Endothelial cell of coronary artery (primary cell): Measurements from ENCODE around the gene UBXN10. TPM values are rescaled to one million over a fixed set of nuclear protein-coding genes. Genes with fewer than 3 reads are reported as not detected.

Experiments used
- total RNA-seq: library from RNA; depleted of rRNA; stranded (reverse); fragments of >200 nt; gene quantifications from 2 replicates; pipeline ENCODE4 v1.2.3, GENCODE V29; 2014

UBXN10 gene
- under 0.01 TPM in 1 of 2 replicates, not detected in the other for total RNA-seq

GRCh38 chr1:20185834-20186782 is at the start of gene UBXN10, which contains the start of gene PLA2G2C:
Gene UBXN10 (plus strand): TSS chr1:20186096. CDS start chr1:20190562, 4,466 bp downstream.
Gene PLA2G2C (minus strand): TSS chr1:20186518. CDS start chr1:20177363, 9,155 bp downstream.

GRCh38 chr1:20138961-20139550 is 46.8 kb upstream of the UBXN10 start, which contains the start of gene PLA2G2F:
Gene PLA2G2F (plus strand): TSS chr1:20139323. CDS start chr1:20139428, 105 bp downstream.

Other genes with a start within 250 kb of the UBXN10 start
- not detected in 2 replicates for gene PLA2G2A, start 206.5 kb upstream of the UBXN10 start, total RNA-seq
- gene PLA2G5, start 115.9 kb upstream of the UBXN10 start, total RNA-seq: 0.63 and 1.4 TPM in 2 replicates
- not detected in 2 replicates for gene PLA2G2D, start 66.6 kb upstream of the UBXN10 start, total RNA-seq
- gene PLA2G2F, start 46.8 kb upstream of the UBXN10 start, total RNA-seq: not detected in 2 replicates
- not detected in 2 replicates for gene PLA2G2C, start 422 bp downstream of the UBXN10 start, total RNA-seq
- not detected in 2 replicates for gene VWA5B1, start 104.8 kb downstream of the UBXN10 start, total RNA-seq